Breast epithelium (tissue), 4 donors: ENCODE measurements around the gene RGS12. TPM values are rescaled to one million over a fixed set of nuclear protein-coding genes. Genes with fewer than 3 reads are reported as not detected.

Source experiments
- DNase-seq, 2 donors: peaks; one replicate each; pipeline ENCODE4 v3.0.0-alpha.2; 2019; ENCODE audit warnings: low spot score in 2 of 2
- H3K27ac ChIP-seq, 2 donors: fragments of 200-600 bp; sonication (generic) in 1 of 2; one replicate each; pipeline ENCODE4 v1.5.1; 2016 to 2019; ENCODE audit warnings: mild to moderate bottlenecking in 1 of 2
- H3K27me3 ChIP-seq, 2 donors: fragments of 200-600 bp; sonication (generic) in 1 of 2; one replicate each; pipeline versions ENCODE4 v1.5.1 to v1.6.0; 2017 to 2019; ENCODE audit warnings: control low read depth in 1 of 2, mild to moderate bottlenecking in 1 of 2
- H3K36me3 ChIP-seq: fragments of 200-600 bp; one replicate; pipeline ENCODE4 v1.5.1; 2019
- H3K4me1 ChIP-seq, 2 donors: fragments of 200-600 bp; sonication (generic); one replicate each; pipeline ENCODE4 v1.5.1; 2016 to 2019; ENCODE audit warnings: control low read depth in 1 of 2
- H3K4me3 ChIP-seq, 3 donors: fragments of 200-600 bp; sonication (generic); 1 replicate in 2 of 3; 2 replicates in 1 of 3; pipeline ENCODE4 v1.5.1; 2016 to 2019; ENCODE audit warnings: mild to moderate bottlenecking in 3 of 3, moderate library complexity in 2 of 3
- H3K9me3 ChIP-seq, 2 donors: fragments of 200-600 bp; sonication (generic) in 1 of 2; one replicate each; pipeline ENCODE4 v1.5.1; 2016 to 2019; ENCODE audit warnings: control low read depth in 1 of 2
- CTCF ChIP-seq, 3 donors: fragments of 450-650 bp; IDR thresholded peaks; one replicate each; pipeline ENCODE4 v1.5.1; 2016 to 2017; ENCODE audit warnings: antibody characterized with exemption in 3 of 3, mild to moderate bottlenecking in 3 of 3, moderate library complexity in 3 of 3
- POLR2A ChIP-seq: fragments of 450-650 bp; IDR thresholded peaks from one replicate; pipeline ENCODE4 v1.6.1; 2016; ENCODE audit warnings: antibody characterized with exemption, mild to moderate bottlenecking, moderate library complexity
- POLR2AphosphoS5 ChIP-seq, 3 donors: sonication (generic); formaldehyde crosslinking; IDR thresholded peaks; one replicate each; pipeline ENCODE4 v1.6.1; 2017; ENCODE audit warnings: antibody characterized with exemption in 3 of 3
- intact Hi-C: fragments of 100-400 bp; cut with DNase I; formaldehyde crosslinking; loops from one replicate; pipeline ENCODE4 v1.15.1; 2023; ENCODE audit warnings: low total_unique reads
- total RNA-seq, 3 donors: library from RNA; depleted of rRNA; stranded (reverse); fragments of >200 nt; gene quantifications; one replicate each; pipeline ENCODE4 v1.1.0, GENCODE V29; 2016

RGS12 gene, protein sequence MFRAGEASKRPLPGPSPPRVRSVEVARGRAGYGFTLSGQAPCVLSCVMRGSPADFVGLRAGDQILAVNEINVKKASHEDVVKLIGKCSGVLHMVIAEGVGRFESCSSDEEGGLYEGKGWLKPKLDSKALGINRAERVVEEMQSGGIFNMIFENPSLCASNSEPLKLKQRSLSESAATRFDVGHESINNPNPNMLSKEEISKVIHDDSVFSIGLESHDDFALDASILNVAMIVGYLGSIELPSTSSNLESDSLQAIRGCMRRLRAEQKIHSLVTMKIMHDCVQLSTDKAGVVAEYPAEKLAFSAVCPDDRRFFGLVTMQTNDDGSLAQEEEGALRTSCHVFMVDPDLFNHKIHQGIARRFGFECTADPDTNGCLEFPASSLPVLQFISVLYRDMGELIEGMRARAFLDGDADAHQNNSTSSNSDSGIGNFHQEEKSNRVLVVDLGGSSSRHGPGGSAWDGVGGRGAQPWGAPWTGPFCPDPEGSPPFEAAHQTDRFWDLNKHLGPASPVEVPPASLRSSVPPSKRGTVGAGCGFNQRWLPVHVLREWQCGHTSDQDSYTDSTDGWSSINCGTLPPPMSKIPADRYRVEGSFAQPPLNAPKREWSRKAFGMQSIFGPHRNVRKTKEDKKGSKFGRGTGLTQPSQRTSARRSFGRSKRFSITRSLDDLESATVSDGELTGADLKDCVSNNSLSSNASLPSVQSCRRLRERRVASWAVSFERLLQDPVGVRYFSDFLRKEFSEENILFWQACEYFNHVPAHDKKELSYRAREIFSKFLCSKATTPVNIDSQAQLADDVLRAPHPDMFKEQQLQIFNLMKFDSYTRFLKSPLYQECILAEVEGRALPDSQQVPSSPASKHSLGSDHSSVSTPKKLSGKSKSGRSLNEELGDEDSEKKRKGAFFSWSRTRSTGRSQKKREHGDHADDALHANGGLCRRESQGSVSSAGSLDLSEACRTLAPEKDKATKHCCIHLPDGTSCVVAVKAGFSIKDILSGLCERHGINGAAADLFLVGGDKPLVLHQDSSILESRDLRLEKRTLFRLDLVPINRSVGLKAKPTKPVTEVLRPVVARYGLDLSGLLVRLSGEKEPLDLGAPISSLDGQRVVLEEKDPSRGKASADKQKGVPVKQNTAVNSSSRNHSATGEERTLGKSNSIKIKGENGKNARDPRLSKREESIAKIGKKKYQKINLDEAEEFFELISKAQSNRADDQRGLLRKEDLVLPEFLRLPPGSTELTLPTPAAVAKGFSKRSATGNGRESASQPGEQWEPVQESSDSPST (N-terminal part only)
- 10 to 100 TPM; 24.3 to 94.5 (median 29.9) TPM for total RNA-seq

DNA sequence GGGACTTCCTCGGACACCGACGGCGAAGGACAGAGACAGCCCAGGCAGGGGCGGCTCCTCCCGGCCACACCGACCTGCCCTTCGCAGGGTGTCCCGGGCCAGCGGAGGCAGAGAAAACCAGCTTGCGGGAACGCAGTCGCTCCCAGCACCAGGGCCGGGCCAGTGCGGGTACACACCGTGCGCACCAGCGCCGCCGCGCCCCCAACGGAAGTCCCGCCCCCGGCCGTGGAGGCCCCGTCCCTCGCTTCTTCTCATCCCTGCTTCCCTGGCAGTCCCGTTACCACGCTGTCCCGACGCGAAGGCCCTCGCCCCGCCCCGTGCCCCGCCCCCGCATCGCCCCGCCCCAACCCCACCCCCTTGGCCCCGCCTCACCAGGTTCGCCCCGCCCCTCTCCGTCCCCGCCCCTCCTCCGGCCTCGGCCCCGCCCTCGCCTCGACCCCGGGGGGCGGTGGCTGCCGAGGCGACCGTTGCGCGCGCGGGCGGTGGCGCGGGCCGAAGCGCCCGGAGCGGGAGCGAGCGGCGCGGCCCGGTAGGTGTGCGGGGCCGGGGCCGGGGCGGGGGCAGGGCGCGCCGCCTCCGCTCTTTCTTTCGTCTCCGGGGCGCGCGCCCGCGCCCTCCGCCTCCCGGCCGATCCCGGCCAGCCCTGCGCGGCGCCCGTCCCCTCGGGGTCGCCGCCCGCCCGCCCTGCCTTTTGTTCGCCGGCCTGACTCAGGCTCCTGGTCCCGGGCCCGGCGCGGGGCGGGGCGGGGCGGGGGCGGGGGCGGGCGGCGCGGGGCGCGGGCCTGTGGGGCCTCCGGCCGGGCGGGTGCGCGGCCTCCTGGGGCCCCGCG, at the start of gene RGS12:
Gene RGS12, plus strand, starts transcription at position 451 of the 830 bp plus-strand sequence. CDS start 23,150 bp downstream, outside the sequence.
- peak; percentile 96 for DNase-seq
- H3K27me3 ChIP-seq, result no peaks in the 10 kb centered on the region
- peak within 1 kb of the TSS; percentile 78 to 84 (median 83) for H3K4me3 ChIP-seq
- peaks cover 0 to 5% of the 10 kb centered on the region in 2 donors for H3K9me3 ChIP-seq
- peak within 1 kb of the TSS; percentile 96 for H3K27ac ChIP-seq
- intact Hi-C loops, result no loop called here
- no peaks in the 10 kb centered on the region for H3K4me1 ChIP-seq
- H3K36me3 ChIP-seq, result no peaks in the 10 kb centered on the region
- TF ChIP-seq CTCF (IDR thresholded peaks at IDR 0.05) (no peak), POLR2A (peak; percentile 83), POLR2AphosphoS5 (IDR thresholded peaks at IDR 0.05) (peak; percentile 73 to 90 (median 74))

GRCh38 chr4:3243136-3243780, 49.6 kb upstream of the RGS12 start:
- H3K4me3 ChIP-seq, result no peak overlapping the region
- H3K27me3 ChIP-seq, result no peaks in the 10 kb centered on the region
- TF ChIP-seq CTCF (IDR thresholded peaks at IDR 0.05), result no peak
- TF ChIP-seq POLR2AphosphoS5 (IDR thresholded peaks at IDR 0.05), result no peak
- TF ChIP-seq POLR2A, result no peak
- H3K36me3 ChIP-seq, result no peaks in the 10 kb centered on the region
- intact Hi-C loops, result no loop called here
- no peaks in the 10 kb centered on the region for H3K4me1 ChIP-seq
- H3K9me3 ChIP-seq, result no peaks in the 10 kb centered on the region
- no peak for DNase-seq
- no peak overlapping the region for H3K27ac ChIP-seq

- Histone ChIP-seq H3K9me3 (no peaks in the 10 kb centered on the region), H3K27ac (no peak overlapping the region), H3K27me3 (no peaks in the 10 kb centered on the region), H3K4me1 (no peaks in the 10 kb centered on the region), H3K4me3 (no peak overlapping the region), H3K36me3 (no peaks in the 10 kb centered on the region)
- DNase-seq, result no peak
- intact Hi-C loops, result no loop called here
- no peak for TF ChIP-seq POLR2AphosphoS5 (IDR thresholded peaks at IDR 0.05)
- TF ChIP-seq CTCF (IDR thresholded peaks at IDR 0.05), result no peak
- no peak for TF ChIP-seq POLR2A
Observed at GRCh38 chr4:3244002-3244401, 48.8 kb upstream of the RGS12 start.

DNA sequence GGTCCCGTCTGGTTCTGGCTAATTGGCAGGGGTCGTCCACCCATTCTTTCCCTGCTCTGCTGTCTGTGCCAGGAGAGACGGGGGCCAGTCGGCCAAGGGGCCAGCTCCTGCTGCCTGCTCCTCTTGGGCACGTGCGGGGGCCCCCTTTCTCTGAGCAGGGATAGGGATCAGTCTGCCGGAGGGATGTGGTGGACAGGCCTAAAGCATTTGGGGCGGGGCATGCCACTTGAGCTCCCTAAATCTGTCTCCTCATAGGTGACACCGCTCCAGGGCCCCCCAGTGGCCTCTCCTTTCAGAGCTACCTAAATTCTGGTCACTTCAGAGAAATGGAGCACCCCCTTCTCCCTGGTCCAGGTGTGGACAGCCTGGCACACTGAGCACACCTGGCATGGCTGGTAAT, 48.1 kb upstream of the RGS12 start:
- H3K9me3 ChIP-seq, result no peaks in the 10 kb centered on the region
- H3K27me3 ChIP-seq, result no peaks in the 10 kb centered on the region
- H3K4me3 ChIP-seq, result no peak overlapping the region
- DNase-seq, result no peak
- no peaks in the 10 kb centered on the region for H3K4me1 ChIP-seq
- H3K27ac ChIP-seq, result no peak overlapping the region
- TF ChIP-seq POLR2AphosphoS5 (IDR thresholded peaks at IDR 0.05), result no peak
- no peak for TF ChIP-seq CTCF (IDR thresholded peaks at IDR 0.05)
- no peak for TF ChIP-seq POLR2A
- intact Hi-C loops, result no loop called here
- no peaks in the 10 kb centered on the region for H3K36me3 ChIP-seq
